RPMI7951 (cell line): Measurements from ENCODE around the gene NDUFB8. TPM values are rescaled to one million over a fixed set of nuclear protein-coding genes. Genes with fewer than 3 reads are reported as not detected.

ENCODE experiments used
- total RNA-seq: library from RNA; depleted of rRNA; stranded (reverse); fragments of >200 nt; shearing (Covaris generic); gene quantifications from 2 replicates; pipeline ENCODE4 v1.2.3, GENCODE V29; 2014; rRNA removed

Gene NDUFB8
- total RNA-seq, 1 experiment from 2014 or later: 189 TPM

Other genes starting within 250 kb of the NDUFB8 start
- gene BLOC1S2, start 243.2 kb downstream of the NDUFB8 start, total RNA-seq: 33.5 and 43.5 TPM in 2 replicates
- gene PKD2L1, start 199.6 kb downstream of the NDUFB8 start, total RNA-seq: not detected in 2 replicates
- 68.3 and 80.6 TPM in 2 replicates for gene SCD, start 182.6 kb downstream of the NDUFB8 start, total RNA-seq
- gene WNT8B, start 66.9 kb downstream of the NDUFB8 start, total RNA-seq: not detected in 2 replicates
- 0.10 and 0.24 TPM in 2 replicates for gene SEC31B, start 10.0 kb downstream of the NDUFB8 start, total RNA-seq
- gene HIF1AN, start 6.1 kb upstream of the NDUFB8 start, total RNA-seq: 4.1 and 5.0 TPM in 2 replicates
- gene PAX2, start 215.7 kb upstream of the NDUFB8 start, total RNA-seq: not detected in 2 replicates